Panc1 (cell line): ENCODE data around the gene SUPT3H. TPM values are rescaled to one million over a fixed set of nuclear protein-coding genes. Genes with fewer than 3 reads are reported as not detected.

Experiments
- ATAC-seq: fragments of 200-7000 bp; cut with Tn5 transposase; 2 replicates; pipeline ENCODE4 v1.9.1; 2020; ENCODE audit warnings: mild to moderate bottlenecking, moderate library complexity
- BruUV-seq: library from RNA; stranded (reverse); fragments of 400-500 nt; replicated peaks from 2 replicates; lab custom pipeline; 2021; lab: Mats Ljungman, UMichigan
- CTCF ChIA-PET: fragments of 300-600 bp; sonication (Branson Sonifier 250); formaldehyde crosslinking; loops from one replicate; lab custom pipeline; 2022; ENCODE audit warnings: antibody characterized with exemption; lab: Charles Lee
- POLR2A ChIA-PET: fragments of 300-600 bp; sonication (Branson Sonifier 250); formaldehyde crosslinking; loops from one replicate; lab custom pipeline; 2022; ENCODE audit warnings: antibody characterized with exemption; lab: Charles Lee
- DNase-seq: peaks from one replicate; pipeline ENCODE4 v3.0.0-alpha.2; 2010; ENCODE audit warnings: low read depth, low spot score
- H3K27ac ChIP-seq: 2 replicates; pipeline ENCODE4 v1.5.1; 2011; ENCODE audit warnings: mild to moderate bottlenecking, low read length, inconsistent platforms
- H3K27me3 ChIP-seq: fragments of 200-500 bp; sonication (Bioruptor generic); 2 replicates; pipeline ENCODE4 v1.6.0; 2014; ENCODE audit warnings: low read length, inconsistent platforms; ENCODE audit not compliant: control insufficient read depth, insufficient read depth
- H3K36me3 ChIP-seq: fragments of 200-500 bp; sonication (Bioruptor generic); 2 replicates; pipeline ENCODE4 v1.5.1; 2014; ENCODE audit warnings: inconsistent platforms, mild to moderate bottlenecking, low read length, moderate library complexity; ENCODE audit not compliant: control insufficient read depth, insufficient read depth
- H3K4me1 ChIP-seq: 2 replicates; pipeline ENCODE4 v1.5.1; 2011; ENCODE audit warnings: inconsistent platforms, mild to moderate bottlenecking, low read length, moderate library complexity; ENCODE audit not compliant: control insufficient read depth, insufficient read depth
- H3K4me3 ChIP-seq, 2 experiments: 2 replicates each; pipeline ENCODE4 v1.5.1; 2011 to 2012; ENCODE audit warnings: low read depth in 2 of 2, low read length in 2 of 2, mild to moderate bottlenecking in 2 of 2, inconsistent platforms in 1 of 2, moderate library complexity in 1 of 2
- H3K9me3 ChIP-seq: fragments of 200-500 bp; sonication (Bioruptor generic); 2 replicates; pipeline ENCODE4 v1.5.1; 2014; ENCODE audit warnings: low read depth, mild to moderate bottlenecking, inconsistent platforms, low read length, moderate library complexity; ENCODE audit not compliant: control insufficient read depth, insufficient read depth
- CTCF ChIP-seq: fragments of 450-650 bp; IDR thresholded peaks from 2 replicates; pipeline ENCODE4 v1.5.1; 2017; ENCODE audit warnings: mild to moderate bottlenecking
- POLR2AphosphoS5 ChIP-seq: IDR thresholded peaks from 2 replicates; pipeline ENCODE4 v1.6.1; 2012; ENCODE audit warnings: mild to moderate bottlenecking, low read depth, low read length, moderate library complexity
- REST ChIP-seq, 2 experiments: IDR thresholded peaks; 2 replicates each; pipeline ENCODE4 v1.6.1; 2011 to 2012; ENCODE audit warnings: low read depth in 2 of 2, control low read depth in 1 of 2, low read length in 1 of 2, mild to moderate bottlenecking in 1 of 2, moderate library complexity in 1 of 2; ENCODE audit not compliant: insufficient read depth in 1 of 2
- SIN3A ChIP-seq: IDR thresholded peaks from 2 replicates; pipeline ENCODE4 v1.6.1; 2012; ENCODE audit warnings: low read depth, mild to moderate bottlenecking, low read length, moderate library complexity, borderline replicate concordance; ENCODE audit not compliant: insufficient read depth
- TCF7L2 ChIP-seq: IDR thresholded peaks from 2 replicates; pipeline ENCODE4 v1.6.1; 2011; ENCODE audit warnings: mild to moderate bottlenecking, low read depth, low read length, inconsistent platforms
- in situ Hi-C: cut with HindIII; loops from 2 replicates; pipeline ENCODE4 v1.10.0; 2016; ENCODE audit warnings: low sequenced_read_pairs, low pct_unique_long_range_greater_than_20kb
- intact Hi-C: fragments of 100-400 bp; cut with micrococcal nuclease; formaldehyde crosslinking; loops from one replicate; pipeline ENCODE4 v1.10.0; 2022; ENCODE audit not compliant: unreplicated experiment
- total RNA-seq: library from RNA; stranded (reverse); gene quantifications from one replicate; pipeline ENCODE4 v1.2.1, GENCODE V29; 2021; ENCODE audit not compliant: unreplicated experiment

The SUPT3H gene
- total RNA-seq, 1 experiment from 2014 or later = 11.0 TPM

GRCh38 chr6:44951253-44951747, 426.4 kb downstream of the SUPT3H start:
- Histone ChIP-seq H3K4me1 (no peaks in the 10 kb centered on the region), H3K4me3 (no peak overlapping the region), H3K36me3 (no peaks in the 10 kb centered on the region), H3K27ac (no peak overlapping the region), H3K9me3 (no peaks in the 10 kb centered on the region), H3K27me3 (no peaks in the 10 kb centered on the region)
- no peak for TF ChIP-seq TCF7L2
- intact Hi-C loops (no loop called here), in situ Hi-C loops (no loop called here)
- no TSS peak for BruUV-seq
- POLR2A ChIA-PET = no interaction called here
- DNase-seq (no peak), ATAC-seq (no peak)
- CTCF ChIA-PET = no interaction called here

- H3K4me1 ChIP-seq = no peaks in the 10 kb centered on the region
- DNase-seq = no peak
- no TSS peak for BruUV-seq
- TF ChIP-seq CTCF = no peak
- TF ChIP-seq SIN3A = no peak
- TF ChIP-seq POLR2AphosphoS5 = no peak
- no peak for TF ChIP-seq REST (IDR thresholded peaks at IDR 0.05; ENCODE audit: insufficient read depth in 1 of 2, low read depth in 2 of 2, low read length in 1 of 2)
- TF ChIP-seq TCF7L2 = no peak
- ATAC-seq = no peak
- in situ Hi-C loops = no loop called here
- no peak overlapping the region for H3K4me3 ChIP-seq
- H3K9me3 ChIP-seq = no peaks in the 10 kb centered on the region
- H3K36me3 ChIP-seq = no peaks in the 10 kb centered on the region
- no peaks in the 10 kb centered on the region for H3K27me3 ChIP-seq
- ChIA-PET CTCF (no interaction called here), POLR2A (no interaction called here)
- intact Hi-C loops = no loop called here
- H3K27ac ChIP-seq = no peak overlapping the region
Observed at GRCh38 chr6:44949596-44950201, 428.0 kb downstream of the SUPT3H start.

GRCh38 chr6:44943541-44943940, 434.2 kb downstream of the SUPT3H start:
- intact Hi-C loops (no loop called here), in situ Hi-C loops (no loop called here)
- Histone ChIP-seq H3K27ac (no peak overlapping the region), H3K36me3 (no peaks in the 10 kb centered on the region), H3K9me3 (peaks cover 3% of the 10 kb centered on the region; the same call in 1 of the 2 replicates), H3K27me3 (no peaks in the 10 kb centered on the region), H3K4me1 (no peaks in the 10 kb centered on the region), H3K4me3 (no peak overlapping the region)
- TF ChIP-seq POLR2AphosphoS5 (no peak), SIN3A (no peak), TCF7L2 (no peak), REST (IDR thresholded peaks at IDR 0.05; ENCODE audit: insufficient read depth in 1 of 2, low read depth in 2 of 2, low read length in 1 of 2) (no peak), CTCF (no peak)
- CTCF ChIA-PET = no interaction called here
- DNase-seq (no peak), ATAC-seq (no peak)
- no TSS peak for BruUV-seq
- POLR2A ChIA-PET = no interaction called here
